Measurements from ENCODE around the gene ORC5.
"Not testable (repeated sequence)": the region's sequence is repeated elsewhere in the genome, so short reads cannot be mapped to it uniquely, and the experiment has no call there.

ORC5 gene

GRCh38 chr7:104207731-104208420 lies at the start of gene ORC5:
Gene ORC5 (minus strand): TSS chr7:104208013. CDS start chr7:104207904, 109 bp downstream.
- peak; percentile 65 for DNase-seq

DNA sequence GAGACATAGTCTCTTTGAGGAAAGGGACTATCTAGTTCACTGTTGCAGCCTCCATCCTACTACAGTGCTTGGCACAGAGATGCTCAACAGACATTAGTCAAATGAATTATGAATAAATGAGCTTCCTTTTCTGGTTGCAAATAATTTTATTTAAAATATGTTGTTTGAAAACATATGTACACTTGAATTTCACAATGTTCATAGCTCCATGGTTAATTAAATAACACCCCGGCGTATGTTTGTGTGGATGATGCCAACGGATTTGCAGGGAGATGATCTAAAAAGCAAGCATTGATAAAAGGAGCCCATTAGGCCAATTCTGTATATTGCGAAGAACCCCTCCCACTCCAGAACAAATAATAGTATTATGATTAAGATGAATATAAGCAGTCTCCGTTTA lies 47.8 kb upstream of the ORC5 start:
- no peak for DNase-seq

DNA sequence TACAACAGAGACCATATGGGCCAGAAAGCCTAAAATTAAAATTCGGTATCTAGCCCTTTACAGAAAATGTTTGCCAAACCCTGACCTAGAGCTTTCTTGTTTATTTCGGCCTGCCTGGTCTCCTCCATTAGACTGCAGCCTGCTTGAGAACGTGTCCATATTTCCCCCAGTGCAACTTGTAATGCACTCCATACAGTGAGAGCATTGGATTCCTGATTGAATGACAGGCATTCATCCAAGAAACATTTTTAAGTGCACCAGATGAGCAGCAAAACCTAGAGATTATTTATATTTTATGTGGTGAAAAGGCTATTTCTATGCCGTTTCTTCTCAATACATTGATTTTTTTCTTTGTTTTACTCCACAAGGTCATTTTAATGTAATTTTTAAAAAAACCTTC lies 47.4 kb upstream of the ORC5 start:
- DNase-seq: no peak

- no peak for DNase-seq
Measured at GRCh38 chr7:104254696-104255095, 46.9 kb upstream of the ORC5 start.

GRCh38 chr7:104252409-104253134 lies 44.8 kb upstream of the ORC5 start:
- DNase-seq: no peak

GRCh38 chr7:104242638-104243037 lies 34.8 kb upstream of the ORC5 start:
- DNase-seq: no peak

DNA sequence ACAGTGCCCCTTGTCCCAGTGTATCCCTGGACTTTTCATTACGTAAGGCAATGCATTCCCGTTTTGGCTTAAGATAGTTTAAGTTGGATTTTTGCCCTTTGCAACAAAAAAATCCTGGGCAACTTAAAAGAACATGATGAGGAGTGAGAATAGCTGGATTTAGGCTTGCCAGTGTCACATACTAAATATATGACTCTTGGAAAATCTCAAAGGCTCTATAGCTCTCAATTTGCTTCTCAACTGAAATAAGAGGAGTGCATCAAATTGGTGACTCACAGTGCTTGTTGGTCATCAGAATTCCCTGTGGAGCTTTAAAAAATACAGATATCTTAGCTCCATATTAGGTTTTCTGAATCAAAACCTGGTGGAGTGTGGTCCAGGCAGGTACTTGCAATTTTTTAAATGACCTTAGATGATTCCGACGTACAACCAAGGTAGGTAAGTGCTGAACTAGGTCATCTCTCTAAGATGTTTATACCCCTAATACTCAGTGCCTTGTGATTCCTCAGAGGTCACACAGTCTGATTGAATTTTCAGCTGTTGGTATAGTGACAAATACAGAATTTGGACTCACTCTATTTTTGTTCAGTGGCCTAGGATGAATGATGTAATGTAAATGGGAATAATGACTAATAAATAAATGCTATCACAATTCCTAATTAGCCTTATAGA lies 33.9 kb upstream of the ORC5 start:
- no peak for DNase-seq

DNA sequence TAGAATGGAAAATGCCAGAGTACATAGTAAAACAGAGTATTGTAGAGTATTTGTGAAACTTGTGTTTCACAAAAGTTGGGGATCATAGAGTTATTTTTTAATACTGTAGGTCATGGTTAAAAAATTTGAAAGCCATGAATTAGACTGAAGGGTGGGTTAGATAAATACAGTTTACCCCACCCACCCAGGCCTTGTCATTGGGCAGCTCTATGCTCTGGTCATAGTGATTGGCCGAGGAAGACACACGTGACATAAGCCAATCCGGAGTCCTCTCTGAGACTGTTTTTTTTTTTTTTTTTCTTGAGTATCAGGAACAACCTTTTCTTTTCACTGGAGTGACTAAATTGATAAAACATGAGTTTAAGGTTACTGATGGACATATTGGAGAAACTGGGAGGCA lies 33.3 kb upstream of the ORC5 start:
- DNase-seq: no peak

GRCh38 chr7:104240401-104240800 lies 32.6 kb upstream of the ORC5 start:
- no peak for DNase-seq

DNA sequence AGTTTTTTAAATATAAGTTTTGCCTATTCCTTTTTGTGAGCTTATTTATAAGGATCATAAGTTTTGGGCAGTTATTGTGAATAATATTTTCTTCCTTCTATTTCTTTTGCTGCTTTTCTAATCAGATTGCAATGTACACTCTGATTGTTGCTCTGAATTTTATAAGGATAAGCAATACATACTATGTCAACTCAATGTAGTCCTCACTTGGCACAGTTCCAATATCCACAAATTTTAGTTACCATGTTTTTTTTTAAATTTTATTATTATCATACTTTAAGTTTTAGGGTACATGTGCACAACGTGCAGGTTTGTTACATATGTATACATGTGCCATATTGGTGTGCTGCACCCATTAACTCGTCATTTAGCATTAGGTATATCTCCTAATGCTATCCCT lies 27.2 kb upstream of the ORC5 start:
- not testable (repeated sequence) for DNase-seq

DNA sequence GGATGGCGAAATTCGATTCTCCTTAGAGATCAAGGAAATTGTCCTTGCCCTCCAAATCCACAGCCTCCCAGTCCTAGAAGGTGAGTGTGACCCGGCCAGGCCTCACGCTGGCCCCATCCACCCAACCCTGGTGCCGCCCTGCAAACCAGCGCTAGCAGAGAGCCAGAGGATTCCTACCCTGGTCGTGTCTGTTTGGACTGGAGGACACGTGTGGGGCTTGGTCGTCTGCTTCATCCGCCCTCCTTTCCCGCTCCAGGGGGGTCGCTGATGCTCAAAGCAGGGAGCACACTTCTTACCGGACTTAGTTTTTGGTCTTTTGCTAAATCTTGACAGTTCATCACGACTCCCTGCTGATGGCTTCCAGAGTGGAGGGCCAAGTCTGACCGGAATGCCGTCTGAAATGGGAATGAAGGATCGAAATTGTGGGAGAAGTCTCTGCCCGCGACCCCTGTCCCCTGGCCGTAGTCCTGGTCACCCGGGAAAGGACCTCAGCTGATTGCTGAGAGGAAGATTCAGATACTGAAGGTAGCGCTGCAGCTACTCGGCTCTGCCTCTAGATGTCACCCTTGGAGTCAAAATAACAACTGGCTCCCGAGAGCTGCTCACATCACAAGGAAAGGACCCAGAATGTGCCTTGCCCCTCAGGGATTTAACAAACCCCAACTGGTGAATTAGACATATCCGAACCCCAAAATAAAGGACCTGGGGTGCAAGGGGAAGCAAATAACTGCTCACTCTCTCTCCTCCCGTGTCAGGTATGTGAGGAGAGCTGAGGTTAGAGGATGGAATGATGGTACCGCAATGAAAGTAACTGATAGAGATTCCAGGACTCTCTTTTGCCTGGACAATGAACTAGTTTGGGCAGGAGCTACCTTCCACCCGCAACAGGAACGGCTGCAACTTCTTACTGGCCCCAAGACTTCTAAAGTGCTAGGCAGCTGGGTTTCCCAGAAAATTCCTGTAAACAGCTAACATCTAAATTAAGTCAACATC lies 23.5 kb upstream of the ORC5 start:
- DNase-seq: peak; percentile 31

GRCh38 chr7:104230606-104231005 lies 22.8 kb upstream of the ORC5 start:
- no peak for DNase-seq

GRCh38 chr7:104228442-104228841 lies 20.6 kb upstream of the ORC5 start:
- no peak for DNase-seq

- no peak for DNase-seq
Measured at GRCh38 chr7:104225451-104225850, 17.6 kb upstream of the ORC5 start.

DNA sequence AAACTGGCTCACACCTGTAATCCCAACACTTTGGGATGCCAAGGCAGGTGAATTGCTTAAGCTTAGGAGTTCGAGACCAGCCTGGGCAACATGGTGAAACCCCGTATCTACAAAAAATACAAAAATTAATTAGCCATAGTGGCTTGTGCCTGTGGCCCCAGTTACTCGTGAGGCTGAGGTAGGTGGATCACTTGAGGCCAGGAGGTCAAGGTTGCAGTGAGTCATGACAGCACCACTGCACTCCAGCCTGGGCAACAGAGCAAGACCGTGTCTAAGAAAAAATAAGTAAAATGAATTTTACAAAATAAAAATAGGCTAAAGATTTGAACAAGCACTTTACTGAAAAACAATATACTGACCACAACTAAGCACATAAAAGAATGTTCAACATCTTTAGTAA lies 9.8 kb upstream of the ORC5 start:
- no peak for DNase-seq

DNA sequence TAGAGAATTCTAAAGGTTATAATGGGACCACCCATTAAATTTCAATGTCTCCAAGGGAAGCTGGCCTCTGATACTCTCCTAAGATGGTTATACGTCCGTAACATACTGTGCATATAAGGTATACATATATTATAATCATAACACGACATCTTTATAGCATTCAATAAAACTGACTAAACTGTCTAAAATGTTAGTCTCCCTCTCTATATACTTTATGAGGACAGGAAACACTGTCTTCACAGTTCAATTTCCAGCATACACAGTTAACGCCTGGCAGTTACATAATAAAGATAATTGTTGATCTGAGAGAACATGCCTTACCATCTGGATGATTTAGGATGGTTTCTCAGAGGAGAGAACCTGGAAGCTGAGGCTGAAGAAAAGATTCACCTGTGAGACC lies 1.2 kb upstream of the ORC5 start:
- no peak for DNase-seq

DNA sequence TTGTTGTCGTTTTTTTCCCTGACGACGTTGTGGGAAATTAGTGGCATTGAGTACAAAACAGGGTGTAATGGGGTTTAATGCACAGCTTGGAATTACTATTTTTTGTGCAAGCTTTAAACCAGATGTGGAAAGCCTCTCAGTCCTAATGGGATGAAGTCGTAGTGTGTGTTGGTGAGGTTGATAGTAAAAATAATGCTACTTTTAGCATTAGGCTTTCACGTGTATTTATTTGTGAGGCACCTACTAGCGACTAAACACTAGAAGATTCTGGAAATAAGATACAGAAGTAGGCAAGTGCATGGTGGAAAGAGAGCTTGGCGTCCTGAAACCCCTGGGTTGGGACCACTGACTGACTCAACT lies 588 bp upstream of the ORC5 start:
- DNase-seq: no peak

- DNase-seq: no peak
Measured at GRCh38 chr7:104207348-104207730, 474 bp downstream of the ORC5 start.

- no peak for DNase-seq
Measured at GRCh38 chr7:104206841-104207240, 972 bp downstream of the ORC5 start.

- no peak for DNase-seq
Measured at GRCh38 chr7:104198673-104199278, 9.0 kb downstream of the ORC5 start.

DNA sequence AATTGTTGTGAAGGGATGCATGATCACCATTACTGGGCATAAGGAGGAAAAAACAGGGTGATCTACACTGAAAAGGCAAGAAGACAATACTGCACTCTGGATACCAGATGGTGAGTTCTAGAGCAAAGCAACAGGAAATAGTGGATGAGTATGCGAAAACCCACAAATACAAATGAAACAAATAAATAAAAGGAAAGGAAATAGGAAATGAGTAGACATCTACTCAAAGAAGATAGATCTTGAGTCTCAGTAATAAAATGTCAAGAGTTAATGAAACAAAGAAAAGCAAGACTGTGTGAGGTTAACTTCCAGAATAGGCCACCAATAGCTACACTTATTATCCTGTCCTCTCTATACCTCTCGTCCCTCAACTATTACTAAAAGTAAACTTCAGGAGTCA lies 11.7 kb downstream of the ORC5 start:
- DNase-seq: no peak

GRCh38 chr7:104192434-104192833 lies 15.4 kb downstream of the ORC5 start:
- DNase-seq: no peak

DNA sequence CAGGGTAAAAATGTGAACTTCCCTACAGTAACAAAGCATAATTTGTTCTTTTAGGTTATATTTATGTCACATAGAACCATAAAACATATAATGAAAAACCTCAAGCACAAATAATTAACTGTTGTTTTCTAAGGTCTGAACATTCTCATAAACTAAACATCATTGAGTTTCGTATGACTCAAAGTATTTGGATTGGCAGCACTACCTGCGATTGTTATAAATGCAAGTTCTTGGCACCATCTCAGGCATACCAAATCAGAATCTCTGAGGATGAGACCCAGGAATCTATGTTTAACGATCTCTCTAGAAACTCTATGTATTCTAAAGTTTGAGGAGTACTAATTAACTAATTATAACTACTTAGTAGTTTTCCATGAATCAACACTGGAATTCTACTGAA lies 22.5 kb downstream of the ORC5 start:
- DNase-seq: no peak

Data from activated gamma-delta T cell treated with Interleukin-2 at 50 U/mL for 16 hours (primary cell).